GM12875 (cell line): ENCODE measurements around the gene SNAP25.

Source experiments
- H3K4me3 ChIP-seq: one replicate; pipeline ENCODE4 v1.5.1; 2011; ENCODE audit warnings: low read depth, low read length, control low read depth
- CTCF ChIP-seq: IDR thresholded peaks from 2 replicates; pipeline ENCODE4 v1.5.1; 2011; ENCODE audit warnings: low read depth, mild to moderate bottlenecking, control low read depth, inconsistent platforms, low read length, moderate library complexity, borderline replicate concordance; ENCODE audit not compliant: insufficient read depth

Gene SNAP25

GRCh38 chr20:10347086-10347880 lies 128.7 kb downstream of the SNAP25 start:
- no peak for TF ChIP-seq CTCF
- no peak overlapping the region for H3K4me3 ChIP-seq

DNA sequence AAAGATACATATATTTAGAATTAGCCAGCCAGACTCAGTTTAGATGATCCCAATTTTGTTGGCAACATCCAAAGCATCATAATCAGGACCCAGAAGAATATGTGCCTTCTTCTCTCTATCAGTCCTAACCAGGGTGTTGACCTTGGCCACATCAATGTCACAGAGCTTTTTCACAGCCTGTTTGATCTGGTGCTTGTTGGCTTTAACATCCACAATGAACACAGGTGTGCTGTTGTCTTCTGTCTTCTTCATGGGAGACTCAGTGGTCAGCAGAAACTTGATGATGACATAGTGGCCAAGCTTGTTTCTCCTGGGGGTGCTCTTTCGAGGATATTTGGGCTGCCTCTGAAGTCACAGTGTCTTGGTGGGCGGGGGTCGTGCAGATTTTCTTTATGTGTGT lies 130.5 kb downstream of the SNAP25 start:
- no peak for TF ChIP-seq CTCF
- H3K4me3 ChIP-seq, result no peak overlapping the region

GRCh38 chr20:10350188-10350842 lies 131.7 kb downstream of the SNAP25 start:
- TF ChIP-seq CTCF, result no peak
- no peak overlapping the region for H3K4me3 ChIP-seq

GRCh38 chr20:10352934-10353824 lies 134.5 kb downstream of the SNAP25 start:
- no peak for TF ChIP-seq CTCF
- no peak overlapping the region for H3K4me3 ChIP-seq

- no peak overlapping the region for H3K4me3 ChIP-seq
Measured at GRCh38 chr20:10356628-10357027, 138.0 kb downstream of the SNAP25 start.

More at GRCh38 chr20:10356628-10357027, 138.0 kb downstream of the SNAP25 start:
- no peak for TF ChIP-seq CTCF
